ENCODE data around the gene RIOK2.
"Not testable (repeated sequence)": the region's sequence is repeated elsewhere in the genome, so short reads cannot be mapped to it uniquely, and the experiment has no call there.

Gene RIOK2

DNA sequence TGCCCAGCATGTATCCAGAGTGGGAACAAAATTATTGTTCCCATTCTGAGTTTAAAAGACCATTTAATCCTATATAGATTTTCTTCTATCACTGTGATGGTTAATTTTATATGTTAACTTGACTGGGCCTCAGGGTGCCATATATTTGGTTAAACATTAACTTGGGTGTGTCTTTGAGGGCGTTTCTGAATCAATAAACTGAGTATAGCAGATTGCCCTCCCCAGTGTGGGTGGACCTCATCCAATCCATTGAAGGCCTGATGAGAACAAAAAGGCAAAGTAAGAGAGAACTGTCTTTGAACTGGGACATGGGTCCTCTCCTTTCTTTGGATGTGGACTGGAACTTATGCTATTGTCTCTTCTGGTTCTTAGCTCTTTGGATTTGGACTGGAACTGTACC lies 17.3 kb downstream of the RIOK2 start:
- no peak for FAIRE-seq

DNA sequence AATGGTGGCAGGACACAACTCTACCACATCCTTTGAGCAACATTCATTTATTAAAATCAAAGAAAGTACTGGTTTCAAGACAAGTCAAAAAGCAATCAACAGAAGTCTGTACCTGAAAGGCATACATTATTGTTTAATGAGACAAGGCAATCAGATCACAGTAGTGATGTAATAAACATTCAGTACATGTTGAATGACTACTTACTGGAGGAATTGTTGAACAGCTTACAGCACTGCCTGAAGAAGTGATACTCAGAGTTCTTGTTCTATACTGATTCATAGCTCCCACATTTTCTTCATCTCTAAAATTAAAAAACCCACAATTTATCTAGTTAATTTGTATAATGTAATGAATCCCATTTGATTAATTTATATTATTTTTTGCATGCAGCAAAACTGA lies 18.2 kb downstream of the RIOK2 start:
- FAIRE-seq, result peak; percentile 63

DNA sequence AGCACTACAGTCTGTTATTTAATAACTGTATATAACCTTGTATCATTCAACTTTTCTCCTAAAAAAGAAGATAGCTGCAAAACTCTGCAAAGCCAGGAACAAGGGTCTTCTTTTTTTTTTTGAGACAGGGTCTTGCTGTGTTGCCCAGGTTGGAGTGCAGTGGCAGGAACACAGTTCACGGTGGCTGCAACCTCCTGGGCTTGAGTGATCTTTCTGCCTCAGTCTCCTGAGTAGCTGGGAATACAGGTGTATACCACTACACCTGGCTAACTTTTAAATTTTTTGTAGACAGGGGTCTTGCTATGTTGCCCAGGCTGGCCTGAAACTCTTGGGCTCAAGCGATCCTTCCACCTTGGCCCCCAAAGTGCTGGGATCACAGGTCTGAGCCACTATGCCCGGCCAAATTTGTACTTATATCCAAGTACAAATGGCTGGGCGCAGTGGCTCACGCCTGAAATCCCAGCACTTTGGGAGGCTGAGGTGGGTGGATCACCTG lies 19.2 kb downstream of the RIOK2 start:
- FAIRE-seq, result no peak

- peak; percentile 95 for FAIRE-seq
Measured at GRCh38 chr5:97163360-97163764, 19.7 kb downstream of the RIOK2 start.

DNA sequence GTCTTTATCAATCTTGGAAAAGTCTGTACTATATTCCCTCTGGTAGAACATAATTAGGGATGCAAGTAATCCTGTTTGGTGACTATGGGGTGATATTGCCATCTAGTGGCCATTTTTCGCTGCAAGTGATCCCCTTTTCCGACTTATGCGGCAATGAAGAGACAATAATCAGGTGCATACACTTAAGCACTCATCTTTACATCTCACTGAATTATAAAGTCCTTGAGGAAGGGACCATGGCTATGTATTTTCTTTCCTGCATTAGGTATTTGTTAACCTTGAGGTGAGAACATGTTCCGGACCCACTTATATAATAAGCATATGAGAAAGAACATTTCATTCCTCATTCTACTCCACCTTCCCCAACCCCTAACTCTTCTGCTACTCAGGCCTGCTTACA lies 21.0 kb downstream of the RIOK2 start:
- peak; percentile 92 for FAIRE-seq

GRCh38 chr5:97157689-97158088 lies 25.4 kb downstream of the RIOK2 start:
- no peak for FAIRE-seq

DNA sequence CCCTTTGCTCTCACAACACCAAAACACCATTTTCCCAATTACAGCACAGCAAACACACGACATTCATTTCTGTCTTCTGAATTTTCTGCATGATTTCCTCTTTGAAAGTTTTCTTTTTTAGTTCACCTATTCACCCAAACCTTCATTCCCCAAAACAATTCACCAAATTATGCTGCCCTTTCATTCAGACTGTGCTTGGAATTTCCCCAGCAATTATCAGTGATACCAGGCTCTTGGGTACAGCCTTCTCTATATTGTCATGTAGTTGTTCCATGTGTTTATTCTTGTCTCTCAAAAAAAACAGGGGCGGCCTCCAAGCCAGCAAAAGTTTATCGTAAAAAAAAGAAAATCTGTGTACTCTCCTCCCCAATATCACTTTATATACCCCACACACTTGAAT lies 31.7 kb downstream of the RIOK2 start:
- FAIRE-seq, result no peak

- FAIRE-seq, result no peak
Measured at GRCh38 chr5:97150401-97150800, 32.6 kb downstream of the RIOK2 start.

GRCh38 chr5:97149709-97150108 lies 33.3 kb downstream of the RIOK2 start:
- no peak for FAIRE-seq

DNA sequence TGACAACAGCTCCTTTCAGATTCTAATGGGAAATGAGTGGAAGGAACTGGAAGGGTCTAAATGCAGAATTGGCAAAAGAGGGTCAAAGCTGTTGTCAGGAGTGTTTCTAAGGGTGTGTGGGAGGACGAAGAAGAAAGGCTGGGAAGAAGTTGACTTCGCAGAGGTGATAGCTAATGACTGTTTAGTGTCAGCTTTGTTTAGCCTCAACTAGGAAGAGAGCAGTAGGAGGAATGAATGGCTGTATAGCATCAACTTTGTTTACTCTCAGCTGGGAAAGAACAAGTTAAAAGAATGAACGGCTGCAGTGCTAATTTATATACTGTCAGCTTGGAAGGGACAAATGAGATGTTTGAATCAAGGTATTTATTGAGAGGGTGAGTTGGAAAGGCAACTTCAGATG lies 34.8 kb downstream of the RIOK2 start:
- no peak for FAIRE-seq

- no peak for FAIRE-seq
Measured at GRCh38 chr5:97143704-97144103, 39.3 kb downstream of the RIOK2 start.

DNA sequence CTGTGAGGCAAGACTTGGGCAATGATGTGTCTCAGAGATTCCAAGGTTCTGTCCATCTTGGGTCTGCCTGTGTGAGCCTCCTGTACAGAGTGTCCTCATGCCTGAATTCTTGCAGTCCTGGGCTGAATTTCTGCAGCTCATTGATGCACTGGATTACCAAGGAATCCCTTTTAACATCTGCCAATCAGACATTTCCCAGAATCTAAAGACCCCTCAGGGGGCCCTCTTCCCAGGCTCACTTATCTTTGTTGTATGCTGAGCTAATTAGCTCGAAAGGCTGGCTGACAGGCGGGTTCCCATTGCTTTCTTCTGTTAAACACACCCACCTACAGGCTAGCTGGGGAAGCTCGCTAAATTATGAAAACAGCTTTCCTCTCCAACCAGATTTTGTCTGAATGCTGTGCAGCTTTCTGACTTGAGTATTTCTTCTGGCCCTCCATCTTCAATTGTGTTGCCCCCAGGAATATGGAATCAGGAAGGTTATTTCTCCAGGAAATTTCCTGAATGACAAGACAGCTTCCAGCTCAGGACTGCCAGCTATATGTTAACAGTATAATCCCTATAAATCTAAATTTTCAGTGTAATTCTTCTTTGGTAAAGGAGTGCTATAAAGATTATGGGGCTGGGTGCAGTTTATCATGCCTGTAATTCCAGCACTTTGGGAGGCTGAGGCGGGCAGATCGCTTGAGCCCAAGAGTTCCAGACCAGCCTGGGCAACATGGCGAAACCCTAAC lies 40.4 kb downstream of the RIOK2 start, which contains the start of gene LIX1:
Gene LIX1 (minus strand): TSS at position 91 of the 734 bp plus-strand sequence. CDS start 35 bp downstream, at position 56.
- FAIRE-seq, result peak; percentile 30

DNA sequence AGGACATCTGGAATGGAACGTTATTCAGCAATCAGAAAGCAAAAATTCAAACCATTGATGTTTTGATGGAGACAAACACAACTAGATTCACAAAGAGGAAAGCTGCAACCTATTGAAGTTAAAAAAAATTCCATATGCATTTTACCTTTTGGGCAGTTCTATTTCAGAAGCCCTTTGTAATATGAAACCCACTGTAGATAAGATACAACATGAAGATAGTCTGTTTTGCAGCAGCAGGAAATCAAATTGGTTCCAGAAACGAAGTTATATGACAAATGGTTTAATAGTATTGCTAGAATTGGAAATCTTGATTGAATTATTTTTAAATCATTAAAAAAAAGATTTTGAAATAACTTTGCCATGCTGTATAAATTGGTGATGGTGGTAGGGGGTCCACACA lies 41.5 kb downstream of the RIOK2 start:
- FAIRE-seq, result no peak

DNA sequence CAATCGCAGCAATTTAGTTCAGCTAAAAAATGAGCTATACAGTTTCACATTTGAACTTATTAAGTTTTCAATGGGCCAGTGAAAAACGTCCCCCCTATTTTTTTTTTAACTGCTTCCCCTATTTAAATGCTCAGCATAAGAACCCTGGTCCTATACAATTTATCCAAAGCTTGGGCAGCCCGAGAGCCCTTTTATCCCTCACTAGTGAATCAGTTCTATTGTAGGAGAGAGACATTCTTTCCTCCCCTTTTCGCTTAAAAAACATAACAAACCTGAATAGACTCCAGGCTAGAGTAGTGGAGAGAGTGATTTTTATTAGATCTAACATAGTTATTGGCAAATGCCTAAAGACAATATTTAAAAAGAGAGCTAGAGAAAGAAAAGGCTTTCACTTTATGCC lies 42.0 kb downstream of the RIOK2 start:
- FAIRE-seq, result no peak

DNA sequence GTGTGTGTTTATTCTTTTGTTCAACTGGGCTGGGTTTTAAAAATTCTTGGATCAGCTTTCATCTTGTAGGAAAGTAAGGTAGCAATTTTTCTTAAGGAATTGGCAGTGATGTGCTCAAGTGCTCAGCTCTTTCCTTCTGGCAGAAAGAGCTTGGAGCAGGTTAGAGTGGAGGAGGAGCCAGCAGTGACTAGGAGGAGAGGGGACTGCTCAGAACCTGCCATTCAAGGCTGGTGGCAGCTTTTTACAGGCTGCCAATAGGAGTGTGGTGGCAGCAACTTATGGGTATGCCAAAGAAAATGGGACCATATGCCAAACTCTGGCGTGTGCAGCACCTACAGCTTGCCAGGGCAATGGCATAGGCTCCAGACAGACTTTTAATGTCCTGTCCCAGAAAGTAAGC lies 42.8 kb downstream of the RIOK2 start:
- not testable (repeated sequence) for FAIRE-seq

- no peak for FAIRE-seq
Measured at GRCh38 chr5:97136475-97136874, 46.6 kb downstream of the RIOK2 start.

DNA sequence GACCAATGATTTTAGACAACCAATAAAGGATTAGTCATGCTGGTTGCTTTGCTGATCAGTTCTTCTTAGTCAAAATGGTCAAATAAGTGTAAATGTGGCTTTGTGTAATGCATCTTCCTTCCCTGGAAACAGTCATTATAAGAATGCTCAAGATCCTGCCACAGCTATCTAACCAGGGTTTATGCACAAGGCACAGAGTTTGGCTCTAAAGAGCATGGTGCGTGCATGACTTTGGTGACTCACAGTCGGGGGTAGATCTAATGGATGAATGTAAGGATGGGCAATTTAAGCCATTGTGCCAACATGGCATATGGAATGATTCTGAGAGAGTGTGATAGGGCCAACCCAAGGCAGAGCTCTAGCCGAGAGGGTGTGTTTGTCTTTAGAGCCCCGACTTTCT lies 47.2 kb downstream of the RIOK2 start:
- FAIRE-seq, result no peak

GRCh38 chr5:97134634-97135033 lies 48.4 kb downstream of the RIOK2 start:
- FAIRE-seq, result no peak

DNA sequence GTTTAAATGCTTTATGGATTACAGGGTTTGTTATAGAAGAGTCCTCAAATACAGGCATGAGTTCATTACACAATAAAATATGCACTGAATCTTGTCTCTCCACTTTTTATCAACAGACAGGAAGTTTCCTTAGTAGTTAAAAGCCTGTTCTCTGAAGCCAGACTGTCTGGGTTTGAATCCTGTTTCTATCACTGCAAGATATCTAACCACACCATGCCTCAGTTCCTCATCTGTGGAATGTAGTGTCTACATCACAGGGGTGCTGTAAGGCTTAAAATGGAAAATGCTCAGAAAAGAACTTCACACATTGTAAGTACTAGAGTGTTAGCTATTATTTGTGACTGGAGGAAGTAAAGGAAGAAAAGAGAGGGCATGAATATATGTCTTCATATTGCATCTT lies 49.9 kb downstream of the RIOK2 start:
- no peak for FAIRE-seq

GRCh38 chr5:97131921-97132320 lies 51.1 kb downstream of the RIOK2 start:
- no peak for FAIRE-seq

DNA sequence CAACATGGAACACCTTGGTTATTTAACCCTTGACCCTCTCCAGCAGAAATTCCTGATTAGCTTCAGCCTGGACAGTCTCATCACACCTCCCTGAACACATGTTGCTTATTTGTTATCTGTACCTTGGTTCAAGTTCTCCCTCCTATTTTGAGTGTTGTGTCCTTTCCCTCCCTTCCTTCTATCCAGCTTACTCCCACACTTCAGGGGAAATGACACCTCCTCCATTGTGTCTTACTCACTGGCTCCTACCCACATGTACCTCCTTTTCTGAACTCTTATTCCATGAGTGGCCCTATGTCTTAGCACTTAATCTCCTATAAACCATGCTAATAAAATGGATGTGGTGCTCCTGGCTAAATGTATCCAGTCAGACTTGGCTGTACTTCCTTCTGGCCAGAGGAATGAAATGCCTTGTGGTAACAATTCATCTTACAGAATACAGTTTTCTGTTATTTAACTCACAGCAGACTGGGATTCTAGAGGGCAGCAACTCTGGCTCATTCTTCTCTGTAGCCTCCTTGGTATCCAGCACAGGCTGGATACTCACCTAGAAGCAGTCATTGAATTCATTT lies 51.8 kb downstream of the RIOK2 start:
- no peak for FAIRE-seq

DNA sequence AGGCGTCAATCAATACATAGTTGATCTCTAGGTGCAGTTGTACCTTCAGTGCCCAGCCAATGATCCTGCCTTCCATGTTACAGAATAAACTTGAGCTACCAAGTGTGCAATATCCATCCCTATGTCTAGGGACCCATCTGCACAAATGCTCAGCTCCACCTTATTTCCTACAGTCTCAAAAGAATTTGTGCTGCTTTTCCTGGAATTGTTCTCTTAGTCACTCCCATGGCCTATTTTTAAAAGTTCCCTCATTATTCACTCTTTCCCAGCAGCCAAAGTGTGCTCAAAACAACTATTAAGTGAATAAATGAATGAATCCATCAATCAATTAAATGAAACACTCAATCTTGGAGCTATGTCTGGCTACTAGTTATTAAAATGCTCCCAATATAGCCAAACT lies 55.3 kb downstream of the RIOK2 start:
- no peak for FAIRE-seq

DNA sequence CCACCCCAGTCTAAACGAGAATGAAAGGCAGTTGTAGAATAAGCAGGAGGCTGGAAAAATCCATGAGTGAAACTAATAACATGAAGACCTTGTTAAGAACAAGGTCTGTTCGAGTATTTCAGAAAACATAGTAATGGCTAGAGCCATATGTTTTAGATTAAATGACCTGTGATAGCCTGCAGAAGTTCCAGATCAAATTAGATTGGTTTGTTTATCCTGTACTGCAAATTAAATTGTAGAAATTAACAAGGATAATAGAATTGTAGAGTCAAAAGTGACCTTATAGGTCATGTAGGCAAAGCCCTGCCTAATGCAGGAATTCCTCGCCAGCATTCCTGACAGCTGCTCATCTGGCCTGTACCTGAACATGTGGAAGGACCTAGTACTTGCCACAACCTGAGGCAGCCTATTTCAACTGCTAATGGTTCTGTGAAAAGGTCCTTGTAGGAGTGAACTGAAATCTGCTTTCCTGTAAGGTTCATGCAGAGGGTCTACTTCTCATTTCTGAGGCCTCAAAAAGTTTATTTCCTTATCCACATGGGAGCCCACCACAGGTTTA lies 57.8 kb downstream of the RIOK2 start:
- no peak for FAIRE-seq

DNA sequence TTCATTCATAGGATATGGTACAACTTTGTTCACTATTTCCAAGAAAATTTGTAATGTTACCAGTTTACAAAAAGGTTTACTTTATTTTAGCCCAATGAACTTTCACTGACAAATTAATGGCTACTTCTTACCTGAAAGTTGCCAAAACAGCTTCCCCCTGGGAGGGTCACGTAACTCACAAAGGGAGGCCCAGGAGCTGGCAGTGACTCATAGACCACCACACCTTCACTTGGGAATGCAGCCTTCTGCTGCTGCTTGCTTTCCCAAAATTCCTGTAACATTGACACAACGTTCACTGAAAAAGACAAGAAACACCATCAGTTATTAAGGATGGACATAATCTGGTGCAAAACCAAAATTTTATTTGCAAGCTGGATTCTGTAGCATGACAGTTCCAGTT lies 58.7 kb downstream of the RIOK2 start:
- no peak for FAIRE-seq
